GM10248 (cell line): ENCODE results near the gene ZDHHC14.

ENCODE experiments used
- CTCF ChIA-PET: fragments of 300-600 bp; sonication (Branson Sonifier 250); formaldehyde crosslinking; extraction: SDS; loops from one replicate; lab custom pipeline; 2021; ENCODE audit warnings: antibody characterized with exemption; lab: Yijun Ruan, JAX
- POLR2A ChIA-PET: fragments of 350-650 bp; sonication (Branson Sonifier 250); formaldehyde crosslinking; extraction: SDS; loops from one replicate; lab custom pipeline; 2020; ENCODE audit warnings: antibody characterized with exemption; lab: Yijun Ruan, JAX
- DNase-seq: peaks from one replicate; pipeline ENCODE4 v3.0.0; 2012; ENCODE audit errors: extremely low spot score
- CTCF ChIP-seq: IDR thresholded peaks from 2 replicates; pipeline ENCODE4 v1.5.1; 2012; ENCODE audit warnings: mild to moderate bottlenecking, low read depth; ENCODE audit errors: extremely low read depth, missing control alignments, control extremely low read depth

Gene ZDHHC14

GRCh38 chr6:157670466-157671186, 289.6 kb downstream of the ZDHHC14 start:
- CTCF ChIA-PET: interaction anchor here (0.8 to 8.5 kb wide), 3 partner anchors 38 to 354 kb away, joined by 3 to 76 read pairs (median 3); no protein-coding TSS in a partner anchor
- POLR2A ChIA-PET: no interaction called here
- no peak for DNase-seq
- TF ChIP-seq CTCF: no peak

- CTCF ChIA-PET: no interaction called here
- POLR2A ChIA-PET: no interaction called here
These were observed 291.9 kb downstream of the ZDHHC14 start for GRCh38 chr6:157672726-157673412.

GRCh38 chr6:157673596-157673995, 292.6 kb downstream of the ZDHHC14 start:
- CTCF ChIA-PET: no interaction called here
- POLR2A ChIA-PET: no interaction called here
- DNase-seq: no peak
- no peak for TF ChIP-seq CTCF

More at GRCh38 chr6:157672726-157673412, 291.9 kb downstream of the ZDHHC14 start:
- TF ChIP-seq CTCF: no peak
- no peak for DNase-seq

- ChIA-PET POLR2A (no interaction called here), CTCF (no interaction called here)
- DNase-seq: no peak
- no peak for TF ChIP-seq CTCF
These were observed 293.1 kb downstream of the ZDHHC14 start for GRCh38 chr6:157674061-157674460.

GRCh38 chr6:157675831-157676230, 294.8 kb downstream of the ZDHHC14 start:
- ChIA-PET CTCF (interaction anchor here (1.5 to 2.4 kb wide), 2 partner anchors 9 to 19 kb away, joined by 4 to 7 read pairs; no protein-coding TSS in a partner anchor), POLR2A (no interaction called here)
- DNase-seq: no peak
- TF ChIP-seq CTCF: no peak

GRCh38 chr6:157676241-157676640, 295.3 kb downstream of the ZDHHC14 start:
- TF ChIP-seq CTCF: no peak
- DNase-seq: no peak
- ChIA-PET CTCF (interaction anchor here (1.0 to 2.4 kb wide), 3 partner anchors 9 to 43 kb away, joined by 3 to 7 read pairs (median 4); no protein-coding TSS in a partner anchor), POLR2A (no interaction called here)
